Epithelial cell of proximal tubule (primary cell): Measurements from ENCODE around the gene FAM81A. TPM values are rescaled to one million over a fixed set of nuclear protein-coding genes. Genes with fewer than 3 reads are reported as not detected.

Source experiments
- DNase-seq: peaks from one replicate; pipeline ENCODE4 v3.0.0-alpha.2; 2011; ENCODE audit warnings: low read depth
- H3K4me3 ChIP-seq: 2 replicates; pipeline ENCODE4 v1.5.1; 2011; ENCODE audit warnings: low read depth, mild to moderate bottlenecking, low read length
- CTCF ChIP-seq: conservative IDR thresholded peaks from 2 replicates; pipeline ENCODE4 v1.5.1; 2012; ENCODE audit warnings: low read depth, mild to moderate bottlenecking, low read length
- total RNA-seq: library from RNA; depleted of rRNA; stranded (reverse); fragments of >200 nt; gene quantifications from 2 replicates; pipeline ENCODE4 v1.2.3, GENCODE V29; 2015

Gene FAM81A
- total RNA-seq = 3.0 and 5.2 TPM in 2 replicates

GRCh38 chr15:59437817-59438624, at the start of gene FAM81A:
Gene FAM81A (plus strand): TSS chr15:59438186. CDS start chr15:59458627, 20,441 bp downstream.
- peak within 1 kb of the TSS; percentile 65 for H3K4me3 ChIP-seq
- DNase-seq = no peak
- TF ChIP-seq CTCF = no peak

DNA sequence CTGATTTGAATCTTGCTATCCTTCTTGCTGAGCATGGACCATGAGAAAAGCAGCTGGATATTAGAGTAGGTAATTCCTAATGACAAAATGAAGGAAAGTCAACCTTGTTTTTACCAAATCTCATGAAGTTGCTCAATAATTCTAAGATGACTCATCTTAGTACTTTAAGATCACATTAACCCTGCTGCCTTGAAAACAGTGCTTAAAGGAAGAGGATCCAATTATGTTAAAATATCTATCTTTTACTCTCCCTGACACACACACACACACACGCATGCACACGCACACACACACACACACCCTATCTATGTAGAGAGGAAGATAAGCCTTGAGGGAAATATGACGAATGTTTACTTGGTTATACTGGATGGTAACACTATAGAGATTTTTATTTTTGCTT, 49.3 kb upstream of the FAM81A start:
- no peak for TF ChIP-seq CTCF
- DNase-seq = no peak
- H3K4me3 ChIP-seq = no peak overlapping the region

DNA sequence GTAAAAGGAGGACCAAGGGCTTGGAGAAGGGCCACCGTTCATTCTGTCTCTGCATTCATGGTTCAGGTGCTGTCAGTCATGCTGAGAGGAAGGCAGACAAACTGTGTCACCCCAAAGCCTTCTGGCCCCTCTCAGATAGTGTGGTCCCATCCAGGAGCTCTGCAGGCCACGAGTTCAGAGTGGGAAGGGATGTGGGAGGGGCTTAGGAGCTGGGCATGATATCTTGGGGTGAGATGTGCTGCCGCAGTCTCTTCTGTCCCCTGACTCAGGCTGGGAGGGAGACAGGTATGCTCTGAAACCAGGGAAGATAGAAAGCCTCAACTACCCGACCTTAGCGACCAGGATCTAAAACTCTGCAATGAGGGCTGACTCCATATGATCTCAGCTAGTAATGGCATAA, 45.7 kb upstream of the FAM81A start:
- H3K4me3 ChIP-seq = no peak overlapping the region
- DNase-seq = no peak
- TF ChIP-seq CTCF = no peak

DNA sequence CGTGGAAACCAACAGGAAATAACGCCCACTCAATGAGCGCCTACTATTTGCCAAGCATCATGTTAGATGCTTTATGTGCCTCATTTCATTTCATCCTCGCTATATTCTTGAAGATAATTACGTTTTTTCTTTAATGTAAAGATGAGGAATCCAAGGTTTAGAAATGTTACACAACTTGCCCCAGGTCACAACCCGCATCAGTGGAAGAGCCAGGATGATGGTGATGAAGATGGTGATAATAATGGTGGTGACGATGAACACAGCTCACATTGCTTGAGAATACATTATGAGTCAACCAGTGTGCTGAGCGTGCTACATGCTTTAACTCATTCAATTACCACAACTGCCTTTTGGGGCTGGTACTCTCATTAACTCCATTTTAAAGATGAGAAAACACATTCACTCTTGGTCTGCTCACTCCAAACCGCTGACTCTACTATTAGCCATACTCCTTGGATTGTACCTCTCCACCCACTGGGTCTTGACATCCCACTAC, 43.8 kb upstream of the FAM81A start:
- no peak for TF ChIP-seq CTCF
- no peak for DNase-seq
- H3K4me3 ChIP-seq = no peak overlapping the region

DNA sequence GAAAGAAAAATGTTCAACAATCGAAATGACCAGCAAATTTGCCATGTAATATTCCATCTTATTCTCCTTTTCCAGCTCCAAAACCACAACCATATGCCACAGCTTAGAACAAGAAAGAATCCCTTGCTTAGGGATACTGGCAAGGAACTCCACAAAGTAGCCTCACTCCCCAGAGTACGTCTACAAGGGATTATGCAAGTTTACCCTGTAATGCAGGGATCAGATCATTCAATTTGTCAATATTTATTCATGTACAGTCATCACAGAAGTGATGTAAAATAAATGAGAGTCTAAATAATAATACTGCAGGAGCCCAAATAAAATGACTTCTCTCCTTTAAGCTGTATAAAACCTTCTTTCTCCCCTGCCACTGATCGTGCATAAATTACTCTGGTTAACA, 41.8 kb upstream of the FAM81A start:
- H3K4me3 ChIP-seq = no peak overlapping the region
- DNase-seq = no peak
- no peak for TF ChIP-seq CTCF

DNA sequence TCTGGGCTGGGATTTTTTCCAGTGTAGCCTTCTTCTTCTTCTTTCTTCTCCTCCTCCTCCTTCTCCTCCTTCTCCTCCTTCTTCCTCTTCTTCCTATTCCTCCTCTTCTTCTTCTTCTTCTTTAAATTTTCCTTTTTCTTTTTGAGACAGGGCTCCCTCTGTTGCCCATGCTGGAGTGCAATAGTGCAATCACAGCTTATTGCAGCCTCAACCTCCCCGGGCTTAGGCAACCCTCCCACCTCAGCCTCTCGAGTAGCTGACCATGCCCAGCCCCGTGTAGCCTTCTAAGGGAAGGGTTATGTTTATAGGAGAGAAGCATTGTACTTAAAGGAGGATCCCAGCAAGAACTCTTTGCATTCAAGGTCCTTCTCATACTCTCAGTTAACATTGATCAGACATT, 41.3 kb upstream of the FAM81A start:
- H3K4me3 ChIP-seq = no peak overlapping the region
- DNase-seq = no peak
- TF ChIP-seq CTCF = no peak

GRCh38 chr15:59398220-59398619, 39.8 kb upstream of the FAM81A start:
- no peak overlapping the region for H3K4me3 ChIP-seq
- TF ChIP-seq CTCF = no peak
- DNase-seq = no peak
